GM18517 (cell line): ENCODE measurements around the gene ZNF275.
"Not testable (repeated sequence)": the region's sequence is repeated elsewhere in the genome, so short reads cannot be mapped to it uniquely, and the experiment has no call there.

Experiments
- ATAC-seq: cut with Tn5 transposase; IDR thresholded peaks from one replicate; pipeline ENCODE4 v1.9.1; 2021; ENCODE audit warnings: mild to moderate bottlenecking, moderate library complexity; ENCODE audit not compliant: unreplicated experiment

The ZNF275 gene

DNA sequence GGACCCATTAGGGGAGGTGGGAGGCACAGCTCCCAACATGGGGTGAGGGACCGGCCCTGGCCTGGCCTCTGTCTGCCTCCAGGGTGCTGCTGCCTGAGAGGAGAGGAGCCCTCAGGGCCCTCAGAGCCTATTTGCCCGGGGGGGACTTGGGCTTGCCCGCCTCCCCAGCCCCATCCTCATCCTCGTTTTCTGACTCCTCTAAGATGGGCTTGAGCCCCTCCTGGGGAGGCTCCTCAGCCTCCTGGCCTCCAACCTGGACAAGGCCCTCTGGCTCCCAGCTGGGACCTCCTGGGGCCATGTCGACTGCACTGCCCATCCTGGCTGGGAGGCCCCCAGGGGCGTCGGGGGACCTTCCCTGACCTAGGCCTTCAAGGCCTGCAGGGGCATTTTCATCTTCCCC lies 15.1 kb upstream of the ZNF275 start:
- ATAC-seq: no peak

DNA sequence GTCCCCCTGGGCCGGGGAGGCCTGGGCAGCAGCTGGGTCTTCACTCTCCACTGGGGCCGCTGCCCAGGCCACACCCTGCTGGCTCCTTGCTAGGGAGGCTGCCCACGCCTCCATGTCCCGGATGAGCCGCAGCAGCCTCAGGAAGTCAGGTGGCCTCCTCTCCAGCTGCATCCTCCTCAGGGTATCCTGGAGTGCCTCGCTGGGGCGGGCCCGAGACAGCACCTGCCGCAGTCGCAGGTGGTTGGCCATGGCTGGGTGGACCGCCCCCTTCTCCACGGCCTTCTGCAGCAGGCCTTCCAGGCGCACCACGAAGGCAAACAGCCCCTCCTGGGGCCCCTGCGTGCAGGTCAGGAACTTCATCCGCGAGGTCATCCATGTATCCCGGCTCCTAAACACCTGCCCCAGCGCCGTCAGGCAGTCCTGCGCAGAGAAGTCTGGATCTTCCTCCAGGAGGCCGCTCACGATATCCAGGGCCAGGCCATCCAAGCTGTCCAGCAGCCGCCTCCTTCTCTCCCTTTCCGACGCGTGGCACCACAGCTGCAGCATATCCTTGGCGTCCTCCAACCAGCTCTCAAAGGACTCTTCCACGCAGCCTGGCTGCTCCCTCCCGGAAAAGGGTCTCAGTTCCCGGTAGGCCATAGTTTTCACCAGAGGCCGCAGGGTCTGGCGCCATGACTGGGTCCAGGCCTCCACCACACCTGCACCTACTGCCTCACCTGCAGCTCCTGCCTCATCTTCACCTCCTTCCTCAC lies 14.5 kb upstream of the ZNF275 start:
- ATAC-seq: no peak

DNA sequence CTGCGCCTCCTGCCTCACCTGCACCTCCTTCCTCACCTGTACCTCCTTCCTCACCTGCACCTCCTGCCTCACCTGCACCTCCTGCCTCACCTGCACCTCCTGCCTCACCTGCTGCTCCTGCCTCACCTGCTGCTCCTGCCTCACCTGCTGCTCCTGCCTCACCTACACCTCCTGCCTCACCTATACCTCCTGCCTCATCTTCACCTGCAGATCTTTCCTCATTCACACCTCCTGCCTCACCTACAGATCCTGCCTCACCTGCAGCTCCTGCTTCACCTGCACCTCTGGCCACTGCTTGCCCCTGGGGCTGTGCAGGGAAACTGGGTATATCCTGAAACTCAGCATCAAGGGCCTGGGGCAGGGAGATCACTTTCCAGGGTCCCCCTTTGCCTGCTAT lies 13.9 kb upstream of the ZNF275 start:
- ATAC-seq: not testable (repeated sequence)

DNA sequence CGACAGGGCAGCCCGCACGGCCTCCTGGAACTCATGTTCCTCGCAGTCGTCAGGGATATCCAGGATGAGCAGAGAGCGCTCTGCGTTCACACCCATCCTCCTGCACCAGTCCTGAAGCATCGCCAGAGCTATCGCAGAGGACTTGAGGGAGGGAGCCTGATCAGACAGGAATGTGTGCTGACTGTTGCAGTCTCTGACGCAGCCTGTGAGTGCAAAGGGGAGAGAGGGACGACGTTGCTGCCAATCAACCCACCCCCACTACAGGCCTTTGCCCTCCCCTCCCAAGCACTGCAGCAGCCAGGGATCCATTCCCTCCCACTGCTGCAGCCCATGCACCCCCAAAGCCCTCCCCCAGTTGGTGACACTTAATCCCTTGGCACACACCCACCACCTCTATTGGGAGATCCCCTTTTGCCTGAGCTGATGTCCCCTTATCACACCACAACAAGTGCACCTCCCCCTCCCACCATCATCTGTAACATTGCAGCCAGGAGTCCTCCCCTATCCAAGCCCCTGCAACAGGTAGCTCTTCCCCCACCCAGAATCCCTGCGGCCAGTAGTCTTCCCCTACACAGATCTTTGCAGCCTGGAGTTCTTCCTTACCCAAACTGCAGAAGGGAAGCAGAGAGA lies 13.3 kb upstream of the ZNF275 start:
- ATAC-seq: no peak

DNA sequence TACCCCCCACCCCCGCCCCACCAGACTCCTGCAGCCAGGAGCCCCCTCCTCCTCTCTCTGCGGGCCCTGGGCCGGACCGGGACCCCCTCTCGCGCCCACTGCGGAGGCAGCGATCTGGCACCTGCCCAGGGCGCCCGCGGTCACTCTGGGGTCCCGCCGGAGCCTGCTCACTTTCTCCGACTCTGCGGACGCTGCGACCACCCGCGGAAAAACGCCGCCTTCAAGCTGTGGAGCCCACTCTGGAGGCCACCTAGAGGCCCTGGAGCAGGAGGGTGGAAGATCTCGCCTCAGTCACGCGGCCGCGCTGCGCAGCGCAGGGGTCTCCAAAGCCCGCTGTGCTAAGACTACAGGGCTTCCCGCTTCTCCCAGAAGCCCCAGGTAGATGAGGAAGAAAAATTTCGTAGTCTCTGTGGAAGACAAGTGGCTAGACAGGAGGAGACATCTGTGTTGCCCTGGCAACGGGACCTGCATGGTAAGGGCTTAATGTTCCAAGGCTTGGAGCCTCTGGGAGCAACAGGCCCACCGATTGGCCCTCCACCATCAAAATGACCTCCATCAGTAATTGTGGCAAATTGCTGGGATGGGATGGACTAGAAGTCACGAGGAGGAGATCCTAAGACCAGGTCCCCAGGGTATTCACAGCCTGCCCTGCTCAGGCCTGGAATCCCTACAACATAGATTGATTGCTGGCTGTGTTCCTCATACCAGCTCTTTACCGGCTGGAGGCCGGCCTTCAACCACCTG lies 12.4 kb upstream of the ZNF275 start, which contains the start of gene PNMA6F:
TSS of gene PNMA6F (minus strand) at position 387 of the 744 bp plus-strand sequence. CDS start 1,093 bp downstream, outside the sequence.
- ATAC-seq: no peak

DNA sequence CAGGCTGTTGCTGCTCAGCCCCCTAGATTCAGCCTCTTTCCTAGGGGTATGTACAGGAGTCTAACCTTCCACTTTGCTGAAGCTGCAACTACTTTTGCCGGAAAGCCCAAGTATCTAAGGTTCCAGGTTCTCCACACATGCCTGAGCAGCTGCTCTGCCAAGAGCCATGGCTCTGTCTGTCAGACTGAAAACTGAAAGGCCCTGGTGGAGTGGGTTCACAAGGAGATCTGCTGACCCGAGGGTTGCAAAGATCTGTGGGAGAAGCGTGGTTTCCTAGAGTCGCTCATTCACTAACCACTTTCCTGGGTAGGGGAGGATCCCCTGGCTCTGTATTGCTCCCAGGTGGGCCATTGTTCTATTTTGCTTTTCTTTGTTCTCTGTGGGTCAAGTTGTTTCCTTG lies 6.4 kb upstream of the ZNF275 start:
- ATAC-seq: no peak

DNA sequence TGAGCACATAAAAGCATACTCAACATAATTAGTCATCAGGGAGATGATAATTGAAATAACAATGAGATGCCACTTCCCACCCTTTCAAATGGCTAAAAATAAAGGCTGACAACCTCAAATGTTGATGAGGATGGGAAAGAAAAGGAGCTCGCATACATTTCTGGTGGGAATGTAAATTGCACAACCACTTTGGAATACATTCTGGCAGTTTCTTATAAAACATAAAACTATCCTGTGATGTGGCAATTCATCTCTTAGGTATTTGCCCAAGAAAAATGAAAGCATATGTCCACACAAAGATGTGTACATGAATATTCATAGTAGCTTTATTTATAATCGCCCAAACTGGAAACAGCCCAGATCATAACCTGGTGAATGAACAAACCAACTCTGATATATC lies 687 bp upstream of the ZNF275 start:
- no peak for ATAC-seq

DNA sequence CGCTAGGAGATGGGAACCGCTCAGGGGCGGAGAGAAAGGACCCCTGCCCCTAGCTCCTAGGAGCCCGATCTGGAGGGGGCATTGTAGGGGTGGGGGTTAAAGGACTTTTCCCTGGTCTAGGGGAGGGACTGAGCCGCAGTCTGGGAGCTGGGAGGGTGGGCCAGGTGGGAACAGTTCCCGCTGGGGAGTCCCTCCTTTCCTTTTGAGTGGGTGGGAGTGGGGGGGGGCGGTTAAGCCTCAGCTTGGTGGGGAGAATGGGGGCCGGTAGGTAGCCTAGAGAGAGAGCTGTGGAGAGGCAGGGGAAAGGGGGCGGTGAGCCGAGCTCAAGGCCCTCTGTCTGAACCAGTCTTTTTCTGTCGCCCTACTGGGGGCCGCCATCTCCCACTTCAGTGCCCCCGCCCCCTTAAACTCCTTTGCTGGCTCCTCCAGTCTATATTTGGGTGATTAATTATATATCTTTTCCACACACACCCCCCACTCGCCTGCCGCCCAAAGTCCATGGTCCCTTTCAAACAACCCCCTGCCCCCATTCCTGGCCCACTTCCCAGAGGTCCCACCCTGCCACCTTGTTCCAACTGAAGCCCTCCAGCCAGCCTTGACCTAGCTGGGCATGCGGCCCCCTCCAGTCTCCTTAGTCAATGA lies 822 bp downstream of the ZNF275 start:
- ATAC-seq: no peak

DNA sequence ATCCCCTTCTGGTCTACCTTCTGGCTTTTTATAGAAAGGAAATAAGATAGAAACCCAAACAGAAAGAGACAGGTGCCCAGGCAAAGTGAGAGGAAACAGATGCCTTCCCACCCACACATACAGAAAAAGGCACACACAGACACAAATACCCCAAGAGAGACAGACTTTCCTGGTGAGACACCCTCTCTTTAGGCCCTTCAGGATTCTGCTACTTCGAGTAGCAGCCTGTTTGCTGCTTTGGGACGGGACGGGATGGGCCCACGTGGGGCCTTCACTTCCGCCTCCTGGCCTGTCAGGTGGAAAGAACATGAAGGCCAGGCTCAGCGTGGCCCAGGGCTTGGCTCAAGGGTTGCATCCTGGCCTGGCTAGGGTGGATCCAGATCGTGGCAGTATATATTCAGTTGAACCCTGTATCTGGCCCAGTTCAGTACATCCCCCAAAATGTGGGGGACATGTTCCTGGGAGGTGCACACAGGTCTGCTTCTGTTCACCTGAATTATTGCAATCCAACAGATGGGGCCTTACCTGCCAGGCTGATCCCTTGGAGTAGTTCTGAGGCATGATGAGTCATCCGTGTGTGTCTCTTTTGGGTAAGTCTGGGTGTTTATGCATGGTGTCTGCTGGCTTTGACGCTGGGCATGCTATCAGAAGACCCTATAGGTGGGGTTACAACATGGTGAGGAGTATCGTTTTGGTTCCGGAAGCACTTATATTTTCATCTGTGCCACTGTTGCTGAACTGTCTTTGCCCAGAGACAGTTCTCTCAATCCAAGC lies 2.4 kb downstream of the ZNF275 start:
- ATAC-seq: peak; percentile 60

DNA sequence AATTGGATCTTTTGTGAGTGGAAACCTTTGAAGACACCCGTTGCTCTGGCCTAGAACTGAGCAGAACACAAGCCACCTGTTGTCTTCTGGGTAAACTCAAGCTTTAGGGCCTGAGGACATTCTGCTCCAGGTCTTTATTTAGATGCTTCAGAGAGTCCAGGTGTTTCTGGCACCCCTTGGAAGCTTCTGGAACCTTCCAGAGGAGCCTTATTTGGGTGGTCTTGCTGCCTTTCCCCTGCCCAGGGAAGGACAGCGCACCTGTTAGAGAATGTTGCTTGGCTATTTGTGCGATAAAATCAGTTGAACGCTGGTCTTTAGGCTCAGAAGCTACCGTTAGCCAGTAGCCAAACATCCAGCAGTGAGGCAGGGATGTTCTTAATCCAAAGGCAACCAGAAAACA lies 3.0 kb downstream of the ZNF275 start:
- ATAC-seq: no peak

DNA sequence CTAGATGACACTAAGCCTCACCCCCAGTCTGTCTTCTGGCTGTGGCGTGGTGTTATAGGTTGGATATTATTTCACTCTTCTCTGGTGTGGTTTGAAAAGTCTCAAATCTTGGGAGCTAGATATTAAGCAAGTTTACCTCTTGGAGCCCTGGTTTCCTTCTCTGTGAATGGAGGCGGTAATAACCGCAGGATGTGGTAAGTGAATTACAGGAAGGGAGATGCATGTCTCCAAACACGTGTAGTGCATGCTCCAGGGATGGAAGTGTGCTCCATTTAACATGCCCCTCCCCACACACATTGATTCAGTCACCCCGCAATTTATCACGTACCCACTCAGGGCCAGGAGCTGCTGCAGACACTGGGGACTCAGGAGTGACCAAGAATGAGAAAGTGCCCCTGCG lies 4.9 kb downstream of the ZNF275 start:
- no peak for ATAC-seq

DNA sequence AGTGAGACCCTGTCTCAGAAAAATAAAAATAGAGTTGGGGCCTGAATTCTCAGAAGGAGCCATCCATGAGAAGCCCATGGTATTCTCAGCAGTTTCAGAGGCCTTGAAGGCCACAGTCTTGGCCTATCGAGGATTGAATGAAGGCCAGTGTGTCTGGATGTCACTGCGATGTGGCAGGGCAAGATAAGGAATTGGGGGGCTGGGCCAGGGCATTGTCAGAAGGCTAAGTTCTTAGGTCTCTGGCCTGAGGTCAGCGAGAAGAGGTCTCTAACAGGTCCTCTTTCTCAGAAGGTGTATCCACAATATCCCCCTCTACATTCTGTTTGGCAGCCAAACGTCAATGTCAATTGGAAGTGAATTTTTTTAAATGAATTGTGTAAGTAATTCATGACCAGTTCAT lies 5.7 kb downstream of the ZNF275 start:
- no peak for ATAC-seq

DNA sequence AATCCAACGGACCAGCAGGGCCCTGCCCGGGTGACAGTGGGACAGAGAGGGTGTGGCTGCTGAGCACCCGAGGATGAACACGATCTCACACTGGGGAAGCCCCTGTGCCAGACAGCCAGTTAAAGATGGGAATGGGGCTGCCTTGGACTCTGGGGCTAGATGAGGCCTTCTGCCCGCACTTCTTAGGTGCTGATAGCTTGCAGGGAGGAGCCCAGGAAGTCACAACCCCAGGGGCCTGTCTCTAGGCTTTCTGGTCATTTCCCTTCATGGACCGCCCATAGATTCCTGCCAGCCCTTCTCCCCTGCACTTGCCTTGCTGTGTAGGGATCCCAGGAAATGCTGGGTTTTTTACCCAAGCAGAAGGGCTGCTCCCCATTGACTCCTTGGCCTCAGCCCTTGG lies 6.2 kb downstream of the ZNF275 start:
- ATAC-seq: no peak

DNA sequence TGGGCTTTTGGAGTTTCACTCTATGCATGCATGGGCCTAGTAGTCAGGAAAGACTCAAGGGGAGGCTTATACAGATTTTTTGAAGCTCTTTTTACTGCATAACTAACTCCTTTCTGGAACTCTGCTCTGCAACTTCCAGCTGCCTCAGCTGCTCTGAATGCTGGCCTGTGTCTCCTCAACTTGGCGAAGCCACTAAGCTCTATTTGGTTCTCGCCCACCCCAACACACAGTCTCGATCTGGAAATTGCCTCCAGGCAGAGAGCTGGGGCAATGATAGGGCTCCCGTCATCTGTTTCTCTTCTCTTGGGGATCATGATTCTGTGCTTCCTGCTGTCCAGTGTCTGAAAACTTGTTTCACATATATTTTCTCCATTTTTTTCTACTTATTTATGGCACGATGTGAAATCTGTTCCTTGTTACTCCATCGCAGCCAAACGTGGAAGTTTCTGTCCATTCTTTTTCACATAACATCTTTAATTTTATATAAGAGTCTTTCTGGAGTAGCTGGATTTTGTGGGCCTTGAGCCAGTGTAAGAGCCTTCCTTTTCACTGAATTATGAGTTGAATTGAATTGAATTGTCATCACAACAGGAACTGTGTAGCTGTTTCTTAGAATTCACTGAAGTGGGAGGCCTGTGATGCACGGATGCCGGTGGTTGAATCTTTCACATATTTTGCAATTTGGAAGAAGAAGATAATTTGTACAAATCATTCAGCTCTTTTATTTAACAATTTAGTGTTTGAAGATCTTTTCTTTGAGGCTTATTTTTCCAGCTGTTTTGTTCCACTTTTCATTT lies 9.0 kb downstream of the ZNF275 start:
- ATAC-seq: no peak

DNA sequence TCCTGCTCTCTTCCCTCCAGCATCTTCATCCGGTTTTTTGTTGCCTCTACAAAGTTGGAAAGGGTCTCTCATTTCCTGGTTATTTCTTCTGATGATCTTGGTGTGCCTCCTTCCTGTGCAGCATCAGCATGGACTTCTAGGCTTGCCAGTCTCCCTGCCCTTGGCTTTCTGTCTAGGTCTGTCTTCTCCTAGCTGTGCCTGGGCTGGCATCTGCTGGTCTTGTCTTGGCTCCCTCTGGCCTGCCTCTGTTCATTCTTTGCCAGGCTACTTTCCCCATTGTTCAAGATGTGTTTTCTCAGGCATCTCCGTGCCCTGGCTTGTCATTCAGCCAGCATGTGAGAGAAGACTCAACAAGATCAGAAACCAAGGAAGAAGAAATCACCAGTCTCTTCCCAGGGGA lies 9.7 kb downstream of the ZNF275 start:
- ATAC-seq: no peak

DNA sequence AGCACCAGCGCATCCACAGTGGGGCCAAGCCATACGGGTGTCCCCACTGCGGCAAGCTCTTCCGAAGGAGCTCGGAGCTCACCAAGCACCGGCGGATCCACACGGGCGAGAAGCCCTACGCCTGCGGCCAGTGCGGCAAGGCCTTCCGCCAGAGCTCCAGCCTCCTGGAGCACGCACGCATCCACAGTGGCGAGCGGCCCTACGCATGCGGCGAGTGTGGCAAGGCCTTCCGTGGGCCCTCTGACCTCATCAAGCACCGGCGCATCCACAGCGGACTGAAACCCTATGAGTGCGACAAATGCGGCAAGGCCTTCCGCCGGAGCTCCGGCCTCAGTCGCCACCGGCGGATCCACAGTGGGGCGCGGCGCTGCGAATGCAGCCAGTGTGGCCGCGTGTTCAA lies 13.6 kb downstream of the ZNF275 start:
- no peak for ATAC-seq

DNA sequence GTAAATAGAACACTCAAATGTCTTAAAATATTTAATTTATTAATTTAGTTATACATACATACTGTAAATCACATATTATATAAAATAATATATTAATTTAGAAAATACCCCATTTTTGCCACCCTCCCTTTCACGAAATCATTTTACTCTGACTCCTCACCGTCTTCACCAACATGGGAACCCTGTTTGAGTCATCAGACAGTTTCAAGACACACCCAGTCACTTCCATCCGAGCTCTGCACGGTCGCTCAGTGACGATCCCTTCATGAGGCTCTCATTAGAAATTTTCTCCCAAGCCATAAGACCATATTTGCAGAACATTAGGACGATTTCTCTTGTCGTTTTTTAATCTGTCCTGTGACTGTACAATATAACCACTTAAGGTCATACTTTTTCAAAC lies 14.5 kb downstream of the ZNF275 start:
- ATAC-seq: no peak

DNA sequence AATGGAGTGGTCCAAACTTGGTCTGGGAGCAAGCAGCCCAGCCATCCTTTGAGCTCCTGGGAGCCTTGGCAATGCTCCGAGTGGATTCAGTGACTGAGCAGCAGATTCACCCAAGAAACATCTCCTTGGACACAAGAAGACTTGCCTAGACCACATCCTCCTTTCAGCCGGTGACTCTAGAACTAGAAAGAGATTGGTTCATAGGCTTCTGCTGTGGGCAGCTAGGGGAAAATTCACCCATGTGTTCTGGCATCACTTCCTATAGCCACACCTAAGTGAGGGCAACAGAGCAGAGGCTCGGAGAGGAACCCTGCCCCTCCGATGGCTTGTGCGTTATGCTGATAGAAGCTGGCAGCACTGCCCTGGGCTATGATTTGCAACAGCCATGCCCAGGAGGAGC lies 16.0 kb downstream of the ZNF275 start:
- ATAC-seq: no peak

DNA sequence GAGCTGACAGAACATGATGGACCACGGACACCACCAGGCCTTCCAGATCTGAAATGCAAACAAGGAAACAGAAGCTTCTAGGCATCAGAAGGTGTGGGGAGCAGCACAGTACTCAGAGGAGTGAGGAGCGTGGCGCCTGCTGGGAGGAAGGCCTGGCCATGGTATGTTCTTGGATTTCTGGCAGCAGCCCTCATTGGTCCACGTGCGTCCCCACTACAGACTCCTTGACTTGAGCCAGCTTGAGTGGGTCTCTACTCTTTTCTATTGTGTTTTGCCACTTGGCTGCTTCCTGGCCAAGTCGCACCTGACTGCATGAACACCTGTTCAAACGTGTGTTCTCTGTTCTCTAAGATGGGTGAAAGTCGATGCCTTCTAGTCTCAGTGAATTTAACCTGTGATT lies 18.0 kb downstream of the ZNF275 start:
- no peak for ATAC-seq

DNA sequence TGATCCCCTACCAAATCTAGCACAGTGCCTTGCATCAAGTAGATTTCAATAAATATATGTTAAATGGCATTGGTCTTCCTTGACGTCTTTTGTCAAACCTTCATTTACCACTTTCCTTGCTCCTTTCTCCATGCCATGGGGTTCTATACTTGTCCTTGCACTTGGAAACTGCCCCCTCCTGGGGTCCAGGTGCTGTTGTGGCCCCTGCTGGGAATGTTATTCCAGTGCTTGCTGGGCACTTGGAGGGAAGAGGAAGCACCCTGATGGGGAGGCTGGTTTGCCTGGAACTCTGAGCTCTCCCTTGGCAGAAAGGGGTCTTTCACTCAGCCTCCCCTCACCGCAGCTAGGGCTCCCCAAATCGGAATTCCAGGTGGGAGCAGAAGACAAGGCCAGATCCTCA lies 18.9 kb downstream of the ZNF275 start:
- no peak for ATAC-seq
